ENCODE data around the gene PALLD.

Gene PALLD

DNA sequence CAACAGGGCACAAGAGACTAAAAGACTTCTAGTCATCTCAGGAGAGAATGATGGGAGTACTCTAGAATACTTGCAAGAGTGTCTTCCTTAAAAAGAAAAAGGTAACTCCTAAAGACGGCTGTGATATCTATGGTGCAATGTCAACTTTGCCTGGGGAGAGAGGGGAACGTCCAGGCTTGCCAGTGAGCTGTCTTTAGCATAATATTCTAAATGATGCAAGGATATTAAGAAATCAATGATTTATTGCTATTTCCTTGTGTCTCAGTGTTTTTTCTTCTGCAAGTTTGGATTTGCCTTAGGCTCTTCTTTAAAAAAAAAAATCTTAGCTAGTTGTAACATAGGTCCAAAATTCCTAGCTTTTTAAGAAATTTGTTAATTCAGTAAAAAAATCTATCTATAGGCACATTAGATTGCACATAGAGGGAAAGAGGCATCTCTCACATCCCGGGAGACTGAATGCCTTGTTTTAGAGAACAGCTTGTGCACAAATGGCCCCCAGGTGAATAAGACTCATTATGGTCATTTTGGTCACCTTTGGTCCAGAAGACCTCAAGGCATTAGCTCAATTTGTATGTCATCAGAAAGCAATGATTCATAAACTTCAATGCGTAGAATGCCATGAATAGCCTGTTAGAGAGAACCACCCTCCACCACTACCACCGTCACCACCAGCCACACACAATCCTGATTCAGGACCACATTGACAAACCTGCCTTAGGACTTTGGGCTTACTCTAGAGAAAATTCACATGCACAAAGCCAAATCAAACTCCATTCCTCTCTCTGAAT, 104.1 kb downstream of the PALLD start:
- DNase-seq = no peak

- no peak for DNase-seq
These were observed 105.0 kb downstream of the PALLD start for GRCh38 chr4:168601899-168602298.

- no peak for DNase-seq
These were observed 107.9 kb downstream of the PALLD start for GRCh38 chr4:168604496-168605373.

DNA sequence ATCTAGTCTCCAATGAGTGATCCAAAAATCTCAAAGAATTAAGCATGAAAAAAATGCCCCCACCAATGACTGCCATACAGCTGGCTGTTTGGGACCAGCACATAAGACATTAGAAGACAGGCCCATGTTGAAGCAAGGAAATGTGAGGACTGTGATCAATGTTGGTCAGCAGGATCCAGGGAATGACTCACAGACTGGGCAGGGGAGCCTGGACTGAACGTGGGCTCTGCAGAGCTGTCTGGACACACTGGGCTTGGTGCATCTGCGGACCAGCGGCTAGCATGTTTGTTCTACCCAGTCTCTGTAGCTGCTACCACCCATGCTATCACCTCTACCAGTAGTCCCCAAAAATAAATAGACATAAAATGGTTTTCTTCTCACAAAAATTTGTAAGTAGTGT, 108.6 kb downstream of the PALLD start:
- DNase-seq = no peak

DNA sequence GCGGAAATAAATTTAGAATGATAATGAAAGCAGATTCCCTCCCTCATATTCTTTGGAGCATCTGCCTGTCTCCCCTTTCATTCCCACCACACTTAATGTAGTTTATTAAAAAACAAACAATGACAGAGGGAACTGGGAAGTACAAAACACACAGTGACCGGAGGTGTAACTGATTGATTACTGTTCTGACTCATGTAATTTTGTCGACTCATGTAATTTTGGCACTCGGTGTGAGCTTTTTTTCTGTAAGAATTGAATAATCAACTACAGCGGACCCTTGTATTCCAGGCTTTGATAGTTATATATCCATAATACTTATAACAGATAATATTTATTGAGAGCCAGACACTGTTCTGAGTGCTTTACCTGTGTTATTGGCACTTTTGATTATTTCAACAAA, 110.4 kb downstream of the PALLD start:
- no peak for DNase-seq

GRCh38 chr4:168608771-168609170, 111.9 kb downstream of the PALLD start:
- no peak for DNase-seq

DNA sequence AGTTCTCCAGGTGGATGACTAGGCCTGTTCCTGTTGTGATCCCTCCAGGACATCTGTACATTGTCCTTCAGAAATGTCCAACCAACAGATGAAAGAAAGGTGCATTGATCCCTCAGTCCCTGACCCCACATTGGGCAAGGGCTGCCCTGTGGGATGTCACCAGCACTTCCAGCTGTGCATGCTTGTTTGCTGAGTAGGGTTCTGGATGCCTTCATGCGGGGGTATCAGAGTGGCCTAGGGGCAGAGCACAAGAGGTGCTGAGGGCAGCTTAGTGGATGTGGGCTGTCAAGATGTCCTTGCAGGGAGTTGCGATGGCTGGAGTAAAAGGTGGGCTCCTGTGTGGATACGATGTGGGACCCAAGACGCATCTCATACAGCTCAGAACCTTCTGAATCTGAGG, 112.5 kb downstream of the PALLD start:
- no peak for DNase-seq

- DNase-seq = no peak
These were observed 114.2 kb downstream of the PALLD start for GRCh38 chr4:168610911-168611530.

DNA sequence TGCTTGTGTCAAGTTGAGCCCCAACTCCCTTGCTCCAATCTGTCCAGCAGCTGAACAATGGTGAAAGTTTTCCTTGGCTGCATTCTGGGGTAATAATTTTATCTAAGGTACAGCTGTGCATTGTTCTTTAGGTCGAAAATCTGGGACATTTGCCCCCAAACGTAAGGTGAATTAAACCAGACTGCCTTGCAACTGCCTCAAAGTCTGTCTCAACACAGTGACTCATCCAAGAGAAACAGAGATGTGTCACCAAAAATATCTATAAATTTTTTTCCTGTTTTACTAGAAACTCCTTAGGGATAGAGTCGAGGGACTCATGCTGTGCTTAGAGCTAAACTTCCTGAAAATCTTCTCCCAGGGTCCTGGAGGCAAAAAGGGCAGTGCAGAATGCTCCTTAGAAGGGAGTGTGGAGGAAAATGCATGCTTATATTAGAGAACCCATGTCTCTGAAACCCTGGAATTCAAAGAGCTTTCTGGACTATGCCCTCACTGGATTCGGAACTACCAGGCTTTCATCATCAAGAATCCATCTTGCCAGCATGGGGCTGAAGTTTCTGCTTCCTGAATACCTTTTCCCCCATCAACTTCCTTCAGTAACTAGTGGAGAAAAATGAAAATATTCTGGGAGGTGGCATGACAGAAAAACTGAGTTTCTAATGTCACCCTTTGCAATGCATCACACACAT, 115.7 kb downstream of the PALLD start:
- DNase-seq = no peak

GRCh38 chr4:168613869-168614268, 117.0 kb downstream of the PALLD start:
- DNase-seq = no peak

DNA sequence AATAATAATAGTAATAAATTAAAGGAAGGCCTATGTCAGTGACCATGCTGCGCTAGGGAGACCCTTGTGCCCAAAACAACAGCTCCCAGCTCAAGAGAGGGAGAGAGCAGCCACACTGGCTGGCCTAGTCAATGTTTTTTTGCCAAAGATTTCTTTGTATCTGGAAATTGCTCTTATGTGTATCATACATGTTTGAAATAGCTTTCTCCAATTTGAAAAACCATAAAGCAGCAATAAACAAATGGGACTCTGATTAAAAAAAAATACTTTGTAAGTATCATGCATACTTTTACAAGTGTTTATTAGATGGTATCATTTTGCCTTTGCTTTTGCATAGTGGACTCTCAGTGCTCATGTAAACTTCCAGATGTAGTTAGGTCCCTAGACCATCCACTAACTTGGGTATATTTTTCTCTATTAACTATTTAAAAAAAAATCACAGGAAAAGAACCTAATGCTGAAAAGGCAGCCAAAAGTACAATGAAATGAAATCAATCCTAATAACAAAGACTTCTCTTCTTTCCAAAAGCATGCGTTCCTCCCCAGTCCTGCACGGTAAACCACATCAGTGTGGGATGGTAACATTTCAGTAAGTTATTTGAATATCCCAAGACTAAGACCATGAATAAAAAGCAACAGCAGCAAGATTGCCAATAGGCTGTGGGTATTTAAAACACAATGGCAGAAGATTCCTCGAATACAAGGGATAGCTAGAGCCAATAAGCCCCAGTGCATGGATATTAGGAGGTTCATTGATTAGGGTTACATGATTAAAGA, 117.6 kb downstream of the PALLD start:
- DNase-seq = no peak

DNA sequence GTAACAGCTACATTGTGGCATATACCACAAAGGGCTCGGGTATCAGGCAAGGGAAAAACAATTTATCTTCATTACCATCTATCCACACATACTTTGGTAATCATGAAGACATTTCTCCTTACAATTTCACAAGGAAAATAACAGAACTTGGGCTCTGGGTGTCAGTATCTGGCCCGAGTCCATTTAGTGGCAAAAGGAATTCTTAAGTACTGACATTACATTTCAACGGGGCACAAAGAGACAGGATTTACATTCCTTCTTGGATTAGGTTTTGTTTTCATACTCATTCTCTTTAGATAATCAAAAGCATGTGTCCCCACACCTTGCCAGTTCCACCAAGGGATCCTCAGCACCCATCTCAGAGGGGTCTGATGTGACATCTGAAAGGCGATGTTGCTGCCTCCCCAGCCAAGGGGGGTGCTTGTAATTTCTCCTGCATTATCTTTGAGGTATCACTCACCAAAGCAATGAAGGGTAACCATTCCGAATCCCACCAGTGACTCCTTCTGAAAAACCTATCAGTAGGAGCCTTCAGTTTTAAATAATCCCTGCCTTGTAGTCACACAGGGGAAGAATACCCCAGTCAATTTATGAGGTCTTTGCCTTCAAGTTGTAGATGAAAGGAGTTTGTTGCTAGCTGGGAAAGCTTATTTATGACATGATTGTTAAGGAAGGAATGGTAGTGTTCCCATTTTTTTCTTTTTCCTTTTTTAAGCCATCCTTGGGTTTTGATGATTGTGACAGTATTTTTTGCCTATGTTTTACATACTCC, 118.6 kb downstream of the PALLD start:
- DNase-seq = no peak

- no peak for DNase-seq
These were observed 121.9 kb downstream of the PALLD start for GRCh38 chr4:168618577-168619265.

- no peak for DNase-seq
These were observed 122.4 kb downstream of the PALLD start for GRCh38 chr4:168619266-168619631.

DNA sequence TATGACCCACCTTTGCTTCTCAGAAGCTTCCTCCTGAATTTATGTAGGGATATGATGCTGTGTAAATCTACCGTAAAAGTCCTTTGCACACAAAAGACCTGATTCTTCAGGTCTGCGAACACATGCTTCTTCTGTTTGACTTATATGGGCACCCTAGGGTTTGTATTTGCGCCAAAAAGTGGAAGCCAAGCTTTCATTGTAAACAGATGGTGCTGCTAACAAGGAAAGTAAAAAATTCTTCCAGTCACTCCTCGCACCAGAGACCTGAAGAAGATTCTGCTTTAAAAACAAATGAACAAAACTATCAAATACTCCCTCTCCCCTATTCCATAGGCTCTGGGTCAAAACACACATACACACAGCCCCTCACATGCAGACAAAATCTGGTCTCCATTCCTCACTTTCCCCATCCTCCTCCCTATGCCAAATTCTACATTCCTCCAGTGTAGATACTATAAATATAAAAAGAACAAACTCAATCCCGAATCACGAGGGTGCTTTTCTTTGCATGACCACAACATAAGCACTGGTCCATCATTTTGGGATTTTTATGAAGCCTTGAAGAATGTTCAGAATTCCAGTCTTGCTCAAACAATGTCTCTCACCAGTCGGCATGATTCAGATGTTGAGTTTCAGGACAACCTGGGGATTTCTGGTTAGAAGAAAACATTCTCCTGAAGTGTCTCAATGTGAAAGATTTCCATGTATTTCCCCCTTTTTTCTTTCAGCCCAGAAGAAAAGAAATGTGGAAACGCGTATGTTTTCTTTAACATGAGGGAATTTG, 125.1 kb downstream of the PALLD start:
- no peak for DNase-seq

DNA sequence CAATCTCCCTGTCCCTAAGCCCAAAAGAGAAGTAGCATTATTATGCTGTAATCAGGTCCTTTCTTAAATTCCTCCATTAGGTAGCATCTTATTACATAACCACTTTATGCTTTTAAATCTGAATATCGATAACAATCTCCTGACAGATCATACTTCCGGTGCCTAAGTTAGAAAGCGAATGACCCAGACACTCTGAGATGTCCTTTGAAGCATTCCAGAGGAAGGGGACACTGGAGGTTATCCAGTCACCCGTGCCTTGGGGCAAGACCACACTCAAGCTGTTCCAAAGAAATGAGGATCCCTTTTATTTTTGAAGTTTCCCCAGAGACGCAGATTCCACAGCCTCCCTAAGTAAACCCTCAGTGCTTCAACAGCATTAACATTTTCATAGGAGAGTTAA, 125.7 kb downstream of the PALLD start:
- no peak for DNase-seq

GRCh38 chr4:168623011-168623410, 126.2 kb downstream of the PALLD start:
- no peak for DNase-seq

DNA sequence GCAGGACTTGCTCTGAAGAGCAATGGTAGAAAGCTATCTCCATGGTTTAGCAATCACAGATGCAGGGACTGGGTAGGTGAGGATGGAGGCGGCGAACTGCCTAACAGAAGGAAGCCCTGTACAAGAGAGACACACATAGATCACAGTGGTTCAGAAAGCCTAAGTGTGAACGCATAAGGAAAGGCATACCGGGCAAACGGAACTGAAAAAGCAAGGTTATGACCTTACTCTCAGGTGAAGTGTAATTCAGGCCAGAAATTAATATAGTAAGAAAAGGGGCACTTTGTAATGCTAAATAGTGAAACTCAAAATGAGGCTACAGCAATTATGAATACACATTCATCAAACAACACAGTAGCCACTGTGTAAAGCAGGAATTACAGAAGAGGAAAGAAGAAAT, 126.6 kb downstream of the PALLD start:
- no peak for DNase-seq

DNA sequence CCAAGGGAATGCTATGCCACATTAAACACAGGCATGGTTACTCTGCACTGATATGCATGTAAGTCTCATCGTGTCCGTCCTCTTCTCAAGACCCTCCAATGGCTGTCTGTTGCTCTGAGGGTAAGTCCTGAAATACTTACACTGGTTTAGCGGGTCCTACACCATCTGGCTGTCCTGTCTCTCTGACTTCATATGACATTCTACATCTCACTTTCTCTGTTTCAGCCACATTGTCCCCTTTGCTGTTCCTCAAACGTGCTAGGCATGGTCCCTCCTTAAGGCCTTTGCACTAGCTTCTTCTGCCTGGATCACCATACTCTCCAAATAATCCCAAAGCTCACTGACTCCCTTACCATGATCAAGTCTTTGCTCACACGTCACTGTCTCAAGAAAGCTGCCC, 131.4 kb downstream of the PALLD start:
- DNase-seq = no peak

DNA sequence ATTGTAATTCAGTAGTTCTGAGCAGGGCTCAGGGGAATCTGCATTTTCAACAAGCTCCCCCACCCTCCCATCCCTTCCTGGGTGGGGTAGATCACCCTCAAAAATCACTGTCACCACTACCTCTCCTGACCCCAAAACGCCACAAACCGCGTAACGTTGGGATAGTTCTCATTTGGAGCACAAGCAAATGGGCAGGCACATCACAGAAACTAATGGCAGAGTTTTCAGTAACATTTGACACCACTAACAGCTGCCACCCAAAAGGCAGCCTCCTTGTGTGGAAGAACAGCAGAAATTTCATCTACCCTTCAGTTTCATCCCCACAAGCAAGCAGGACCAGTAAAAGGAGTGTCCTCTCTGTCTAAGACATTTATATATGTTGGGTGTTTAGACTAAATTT, 132.7 kb downstream of the PALLD start:
- no peak for DNase-seq

Measured in stimulated activated CD4-positive, alpha-beta T cell treated with anti-CD3 and anti-CD28 coated beads, Interleukin-4, amount 100 ng/mL, for 1 hour (primary cell).